HepG2 (cell line): ENCODE results near the gene MOCS1. TPM values are rescaled to one million over a fixed set of nuclear protein-coding genes. Genes with fewer than 3 reads are reported as not detected.
A peak's percentile ranks its signal among the peaks of the same experiment; 100 is the strongest.

ENCODE experiments used
- CBX1 ChIP-seq: IDR thresholded peaks from one replicate; pipeline ENCODE4 v1.6.1; 2016; ENCODE audit warnings: antibody characterized with exemption, low read depth
- CENPT ChIP-seq: sonication (generic); formaldehyde crosslinking; IDR thresholded peaks from 2 replicates; pipeline ENCODE4 v1.8.0; 2022; ENCODE audit warnings: low read depth, mild to moderate bottlenecking, moderate library complexity, missing genetic modification reagents
- CSRNP1 ChIP-seq: sonication (generic); formaldehyde crosslinking; IDR thresholded peaks from 2 replicates; pipeline ENCODE4 v1.8.1; 2023; ENCODE audit warnings: mild to moderate bottlenecking, missing genetic modification reagents
- HHEX ChIP-seq: IDR thresholded peaks from 2 replicates; pipeline ENCODE4 v1.6.1; 2016; ENCODE audit warnings: control low read depth
- MLLT10 ChIP-seq: sonication (generic); formaldehyde crosslinking; IDR thresholded peaks from 2 replicates; pipeline ENCODE4 v1.4.0; 2020; ENCODE audit warnings: missing genetic modification reagents
- NFYB ChIP-seq: sonication (generic); formaldehyde crosslinking; IDR thresholded peaks from 2 replicates; pipeline ENCODE4 v1.4.0; 2020; ENCODE audit warnings: missing genetic modification reagents
- PPARG ChIP-seq: conservative IDR thresholded peaks from 2 replicates; pipeline ENCODE4 v1.6.1; 2016; ENCODE audit warnings: missing biosample characterization, missing genetic modification reagents
- TMF1 ChIP-seq: sonication (generic); formaldehyde crosslinking; IDR thresholded peaks from 2 replicates; pipeline ENCODE4 v1.8.1; 2022; ENCODE audit warnings: low read depth, missing genetic modification reagents
- ZBTB38 ChIP-seq: sonication (generic); formaldehyde crosslinking; IDR thresholded peaks from 2 replicates; pipeline ENCODE4 v1.5.1; 2020; ENCODE audit warnings: mild to moderate bottlenecking, missing genetic modification reagents
- ZNF180 ChIP-seq: sonication (generic); formaldehyde crosslinking; IDR thresholded peaks from 2 replicates; pipeline ENCODE4 v1.4.0; 2020; ENCODE audit warnings: low read depth, missing genetic modification reagents, borderline replicate concordance
- ZNF260 ChIP-seq: sonication (generic); formaldehyde crosslinking; IDR thresholded peaks from 2 replicates; pipeline ENCODE4 v1.4.0; 2020; ENCODE audit warnings: missing genetic modification reagents, low read depth, mild to moderate bottlenecking, borderline replicate concordance
- ZNF362 ChIP-seq: sonication (generic); formaldehyde crosslinking; IDR thresholded peaks from 2 replicates; pipeline ENCODE4 v1.4.0; 2020; ENCODE audit warnings: missing genetic modification reagents, mild to moderate bottlenecking, borderline replicate concordance
- ZNF441 ChIP-seq: sonication (generic); formaldehyde crosslinking; IDR thresholded peaks from 2 replicates; pipeline ENCODE4 v1.7.0; 2021; ENCODE audit warnings: missing genetic modification reagents, borderline replicate concordance
- ZNF501 ChIP-seq: sonication (generic); formaldehyde crosslinking; IDR thresholded peaks from 2 replicates; pipeline ENCODE4 v1.5.1; 2020; ENCODE audit warnings: mild to moderate bottlenecking, moderate library complexity, missing genetic modification reagents
- ZNF512 ChIP-seq: sonication (generic); formaldehyde crosslinking; IDR thresholded peaks from 2 replicates; pipeline ENCODE4 v1.4.0; 2020; ENCODE audit warnings: mild to moderate bottlenecking, missing genetic modification reagents
- ZNF556 ChIP-seq: sonication (generic); formaldehyde crosslinking; IDR thresholded peaks from 2 replicates; pipeline ENCODE4 v1.4.0; 2020; ENCODE audit warnings: mild to moderate bottlenecking, missing genetic modification reagents, borderline replicate concordance
- ZNF598 ChIP-seq: sonication (generic); formaldehyde crosslinking; IDR thresholded peaks from 2 replicates; pipeline ENCODE4 v1.5.1; 2020; ENCODE audit warnings: mild to moderate bottlenecking, missing genetic modification reagents, borderline replicate concordance
- ZNF670 ChIP-seq: sonication (generic); formaldehyde crosslinking; IDR thresholded peaks from 2 replicates; pipeline ENCODE4 v1.8.0; 2022; ENCODE audit warnings: mild to moderate bottlenecking, missing genetic modification reagents, borderline replicate concordance
- ZNF7 ChIP-seq: IDR thresholded peaks from 2 replicates; pipeline ENCODE4 v1.6.1; 2016; ENCODE audit warnings: missing biosample characterization, missing genetic modification reagents
- ZSCAN21 ChIP-seq: sonication (generic); formaldehyde crosslinking; IDR thresholded peaks from 2 replicates; pipeline ENCODE4 v1.8.0; 2022; ENCODE audit warnings: mild to moderate bottlenecking, missing genetic modification reagents, moderate library complexity, borderline replicate concordance
- polyA plus RNA-seq, 8 experiments: library from polyadenylated mRNA; depleted of rRNA in 3 of 8; stranded (reverse) in 7 of 8; unstranded in 1 of 8; fragments of >200 nt; fragmentation: Illumina TruSeq in 4 of 8; extraction: Trizol in 4 of 8; gene quantifications; 2 replicates each; pipeline versions ENCODE4 v1.2.1 to v1.2.3, GENCODE V29; 2011 to 2016; ENCODE audit warnings: low read depth in 4 of 8, missing spikeins in 1 of 8, mixed read lengths in 1 of 8; ENCODE audit not compliant: insufficient read depth in 1 of 8
- total RNA-seq, 5 experiments: library from RNA; depleted of rRNA; stranded (reverse); fragments of >200 nt; fragmentation: Illumina TruSeq; extraction: Trizol; gene quantifications; 2 replicates each; pipeline ENCODE4 v1.2.3, GENCODE V29; 2016; ENCODE audit warnings: low read depth in 1 of 5
- TF ChIP-seq, protein P1 (sequence below): IDR thresholded peaks from 2 replicates; pipeline ENCODE4 v1.6.1; 2016; ENCODE audit warnings: low read depth, control low read depth
- TF ChIP-seq, protein P2 (sequence below): sonication (generic); formaldehyde crosslinking; IDR thresholded peaks from 2 replicates; pipeline ENCODE4 v1.8.0; 2022; ENCODE audit warnings: missing genetic modification reagents, low read depth, mild to moderate bottlenecking, borderline replicate concordance
- TF ChIP-seq, protein P3 (sequence below): sonication (generic); IDR thresholded peaks from 2 replicates; pipeline ENCODE4 v1.6.1; 2016; ENCODE audit warnings: low read depth, borderline replicate concordance

MOCS1 gene
- total and polyA plus RNA-seq, 2 of the 13 experiments (the other 11 are each of a cell fraction or from before 2014, with no cell fraction given), result 5.3 to 11.7 TPM

GRCh38 chr6:39934131-39934757 lies at the start of gene MOCS1 (continued):
- TF ChIP-seq PPARG (CRISPR knock-in tag), result no peak
- TF ChIP-seq, protein P1, sequence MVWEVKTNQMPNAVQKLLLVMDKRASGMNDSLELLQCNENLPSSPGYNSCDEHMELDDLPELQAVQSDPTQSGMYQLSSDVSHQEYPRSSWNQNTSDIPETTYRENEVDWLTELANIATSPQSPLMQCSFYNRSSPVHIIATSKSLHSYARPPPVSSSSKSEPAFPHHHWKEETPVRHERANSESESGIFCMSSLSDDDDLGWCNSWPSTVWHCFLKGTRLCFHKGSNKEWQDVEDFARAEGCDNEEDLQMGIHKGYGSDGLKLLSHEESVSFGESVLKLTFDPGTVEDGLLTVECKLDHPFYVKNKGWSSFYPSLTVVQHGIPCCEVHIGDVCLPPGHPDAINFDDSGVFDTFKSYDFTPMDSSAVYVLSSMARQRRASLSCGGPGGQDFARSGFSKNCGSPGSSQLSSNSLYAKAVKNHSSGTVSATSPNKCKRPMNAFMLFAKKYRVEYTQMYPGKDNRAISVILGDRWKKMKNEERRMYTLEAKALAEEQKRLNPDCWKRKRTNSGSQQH (CRISPR knock-in tag), result no peak
- peak; percentile 62; the same call in 1 of the 2 replicates for TF ChIP-seq ZNF598 (CRISPR knock-in tag)
- no peak; the same call in 1 of the 2 replicates for TF ChIP-seq ZNF556 (CRISPR knock-in tag)
- peak; percentile 66; the same call in 1 of the 2 replicates for TF ChIP-seq ZNF501 (CRISPR knock-in tag)
- no peak for TF ChIP-seq ZNF362
- TF ChIP-seq HHEX (CRISPR knock-in tag), result no peak
- peak; percentile 77; the same call in 1 of the 2 replicates for TF ChIP-seq CENPT (CRISPR knock-in tag)
- TF ChIP-seq ZNF441, result peak; percentile 39; the same call in 1 of the 2 replicates
- TF ChIP-seq ZBTB38, result 0 out of 2 replicates have a peak, but pooled peaks have one; percentile 13
- TF ChIP-seq, protein P2, sequence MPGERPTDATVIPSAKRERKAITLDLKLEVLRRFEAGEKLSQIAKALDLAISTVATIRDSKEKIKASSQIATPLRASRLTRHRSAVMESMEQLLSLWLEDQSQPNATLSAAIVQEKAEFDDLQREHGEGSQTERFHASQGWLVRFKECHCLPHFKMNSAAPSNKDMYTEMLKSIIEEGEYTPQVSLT (CRISPR knock-in tag), result no peak
- no peak for TF ChIP-seq ZNF260 (CRISPR knock-in tag)
- peak; percentile 61; the same call in 1 of the 2 replicates for TF ChIP-seq CSRNP1 (CRISPR knock-in tag)
- no peak for TF ChIP-seq ZNF670 (CRISPR knock-in tag)
- TF ChIP-seq ZNF512, result no peak
- peak; percentile 89; the same call in 1 of the 2 replicates for TF ChIP-seq ZSCAN21 (CRISPR knock-in tag)
- TF ChIP-seq ZNF180 (CRISPR knock-in tag), result no peak
- TF ChIP-seq, protein P3, sequence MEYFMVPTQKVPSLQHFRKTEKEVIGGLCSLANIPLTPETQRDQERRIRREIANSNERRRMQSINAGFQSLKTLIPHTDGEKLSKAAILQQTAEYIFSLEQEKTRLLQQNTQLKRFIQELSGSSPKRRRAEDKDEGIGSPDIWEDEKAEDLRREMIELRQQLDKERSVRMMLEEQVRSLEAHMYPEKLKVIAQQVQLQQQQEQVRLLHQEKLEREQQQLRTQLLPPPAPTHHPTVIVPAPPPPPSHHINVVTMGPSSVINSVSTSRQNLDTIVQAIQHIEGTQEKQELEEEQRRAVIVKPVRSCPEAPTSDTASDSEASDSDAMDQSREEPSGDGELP, result no peak
- no peak for TF ChIP-seq MLLT10 (CRISPR knock-in tag)
- no peak for TF ChIP-seq TMF1 (CRISPR knock-in tag)
- no peak for TF ChIP-seq CBX1
- no peak for TF ChIP-seq ZNF7 (CRISPR knock-in tag)
- peak; percentile 88 for TF ChIP-seq NFYB (CRISPR knock-in tag)
